ENCODE measurements around the gene ADCYAP1R1.

Gene ADCYAP1R1

GRCh38 chr7:31027161-31027965, 24.7 kb upstream of the ADCYAP1R1 start:
- no peaks in the 10 kb centered on the region for H3K36me3 Mint-ChIP-seq
- peaks cover 1% of the 10 kb centered on the region for H3K9me3 Mint-ChIP-seq
- peak; percentile 4 for ATAC-seq
- H3K4me3 Mint-ChIP-seq: no peak overlapping the region
- H3K4me1 Mint-ChIP-seq: no peaks in the 10 kb centered on the region
- H3K27me3 Mint-ChIP-seq: peaks cover 24% of the 10 kb centered on the region
- H3K27ac Mint-ChIP-seq: no peak overlapping the region

GRCh38 chr7:31028006-31028405, 24.1 kb upstream of the ADCYAP1R1 start:
- Mint-ChIP-seq H3K4me3 (no peak overlapping the region), H3K36me3 (no peaks in the 10 kb centered on the region), H3K27me3 (peaks cover 24% of the 10 kb centered on the region), H3K27ac (no peak overlapping the region), H3K9me3 (peaks cover 4% of the 10 kb centered on the region), H3K4me1 (no peaks in the 10 kb centered on the region)
- ATAC-seq: no peak

- no peak overlapping the region for H3K27ac Mint-ChIP-seq
- ATAC-seq: no peak
Observed at GRCh38 chr7:31028417-31028992, 23.6 kb upstream of the ADCYAP1R1 start.

GRCh38 chr7:31029251-31030042, 22.7 kb upstream of the ADCYAP1R1 start:
- no peak overlapping the region for H3K27ac Mint-ChIP-seq
- H3K9me3 Mint-ChIP-seq: peaks cover 4% of the 10 kb centered on the region
- ATAC-seq: no peak
- no peaks in the 10 kb centered on the region for H3K4me1 Mint-ChIP-seq
- no peaks in the 10 kb centered on the region for H3K36me3 Mint-ChIP-seq
- no peak overlapping the region for H3K4me3 Mint-ChIP-seq
- H3K27me3 Mint-ChIP-seq: peaks cover 24% of the 10 kb centered on the region

More at GRCh38 chr7:31028417-31028992, 23.6 kb upstream of the ADCYAP1R1 start:
- no peaks in the 10 kb centered on the region for H3K36me3 Mint-ChIP-seq
- no peaks in the 10 kb centered on the region for H3K4me1 Mint-ChIP-seq
- H3K4me3 Mint-ChIP-seq: no peak overlapping the region
- peaks cover 4% of the 10 kb centered on the region for H3K9me3 Mint-ChIP-seq
- H3K27me3 Mint-ChIP-seq: peaks cover 24% of the 10 kb centered on the region

- Mint-ChIP-seq H3K4me3 (no peak overlapping the region), H3K36me3 (no peaks in the 10 kb centered on the region), H3K27ac (no peak overlapping the region), H3K27me3 (peaks cover 15% of the 10 kb centered on the region), H3K4me1 (no peaks in the 10 kb centered on the region), H3K9me3 (peaks cover 4% of the 10 kb centered on the region)
- no peak for ATAC-seq
Observed at GRCh38 chr7:31033674-31034300, 18.3 kb upstream of the ADCYAP1R1 start.

GRCh38 chr7:31036924-31037323, 15.2 kb upstream of the ADCYAP1R1 start:
- no peak for ATAC-seq
- no peaks in the 10 kb centered on the region for H3K27me3 Mint-ChIP-seq
- H3K36me3 Mint-ChIP-seq: no peaks in the 10 kb centered on the region
- H3K9me3 Mint-ChIP-seq: peaks cover 4% of the 10 kb centered on the region
- H3K4me1 Mint-ChIP-seq: no peaks in the 10 kb centered on the region
- H3K27ac Mint-ChIP-seq: no peak overlapping the region
- H3K4me3 Mint-ChIP-seq: no peak overlapping the region

GRCh38 chr7:31043051-31043471, 9.0 kb upstream of the ADCYAP1R1 start:
- Mint-ChIP-seq H3K27ac (no peak overlapping the region), H3K36me3 (no peaks in the 10 kb centered on the region), H3K27me3 (peaks cover 19% of the 10 kb centered on the region), H3K4me3 (no peak overlapping the region), H3K4me1 (no peaks in the 10 kb centered on the region), H3K9me3 (no peaks in the 10 kb centered on the region)
- ATAC-seq: no peak

- Mint-ChIP-seq H3K27ac (no peak overlapping the region), H3K9me3 (no peaks in the 10 kb centered on the region), H3K4me3 (no peak overlapping the region), H3K4me1 (no peaks in the 10 kb centered on the region), H3K27me3 (peaks cover 22% of the 10 kb centered on the region), H3K36me3 (no peaks in the 10 kb centered on the region)
- ATAC-seq: no peak
Observed at GRCh38 chr7:31044529-31044928, 7.6 kb upstream of the ADCYAP1R1 start.

GRCh38 chr7:31046723-31047122, 5.4 kb upstream of the ADCYAP1R1 start:
- ATAC-seq: no peak
- Mint-ChIP-seq H3K4me1 (no peaks in the 10 kb centered on the region), H3K9me3 (no peaks in the 10 kb centered on the region), H3K27me3 (peaks cover 44% of the 10 kb centered on the region), H3K36me3 (no peaks in the 10 kb centered on the region), H3K27ac (no peak overlapping the region), H3K4me3 (no peak overlapping the region)

GRCh38 chr7:31047313-31048146, 4.6 kb upstream of the ADCYAP1R1 start:
- peaks cover 48% of the 10 kb centered on the region for H3K27me3 Mint-ChIP-seq
- no peak overlapping the region for H3K4me3 Mint-ChIP-seq
- no peaks in the 10 kb centered on the region for H3K9me3 Mint-ChIP-seq
- H3K27ac Mint-ChIP-seq: no peak overlapping the region
- no peak for ATAC-seq
- H3K36me3 Mint-ChIP-seq: no peaks in the 10 kb centered on the region
- no peaks in the 10 kb centered on the region for H3K4me1 Mint-ChIP-seq

GRCh38 chr7:31049005-31049765, 2.9 kb upstream of the ADCYAP1R1 start:
- H3K9me3 Mint-ChIP-seq: no peaks in the 10 kb centered on the region
- H3K36me3 Mint-ChIP-seq: no peaks in the 10 kb centered on the region
- no peak for ATAC-seq
- no peaks in the 10 kb centered on the region for H3K4me1 Mint-ChIP-seq
- H3K27me3 Mint-ChIP-seq: peaks cover 50% of the 10 kb centered on the region
- H3K4me3 Mint-ChIP-seq: no peak overlapping the region
- H3K27ac Mint-ChIP-seq: no peak overlapping the region

GRCh38 chr7:31052487-31052840, 356 bp downstream of the ADCYAP1R1 start:
- peaks cover 70% of the 10 kb centered on the region for H3K27me3 Mint-ChIP-seq
- H3K9me3 Mint-ChIP-seq: no peaks in the 10 kb centered on the region
- H3K4me3 Mint-ChIP-seq: no peak overlapping the region

GRCh38 chr7:31052841-31053601, 913 bp downstream of the ADCYAP1R1 start:
- Mint-ChIP-seq H3K27me3 (peaks cover 76% of the 10 kb centered on the region), H3K4me1 (no peaks in the 10 kb centered on the region), H3K9me3 (no peaks in the 10 kb centered on the region), H3K36me3 (no peaks in the 10 kb centered on the region), H3K4me3 (no peak overlapping the region), H3K27ac (no peak overlapping the region)
- no peak for ATAC-seq

More at GRCh38 chr7:31052487-31052840, 356 bp downstream of the ADCYAP1R1 start:
- H3K4me1 Mint-ChIP-seq: no peaks in the 10 kb centered on the region
- no peak overlapping the region for H3K27ac Mint-ChIP-seq
- H3K36me3 Mint-ChIP-seq: no peaks in the 10 kb centered on the region
- no peak for ATAC-seq
